ENCODE results near the gene OLFM4. TPM values are rescaled to one million over a fixed set of nuclear protein-coding genes. Genes with fewer than 3 reads are reported as not detected.

OLFM4 gene, protein sequence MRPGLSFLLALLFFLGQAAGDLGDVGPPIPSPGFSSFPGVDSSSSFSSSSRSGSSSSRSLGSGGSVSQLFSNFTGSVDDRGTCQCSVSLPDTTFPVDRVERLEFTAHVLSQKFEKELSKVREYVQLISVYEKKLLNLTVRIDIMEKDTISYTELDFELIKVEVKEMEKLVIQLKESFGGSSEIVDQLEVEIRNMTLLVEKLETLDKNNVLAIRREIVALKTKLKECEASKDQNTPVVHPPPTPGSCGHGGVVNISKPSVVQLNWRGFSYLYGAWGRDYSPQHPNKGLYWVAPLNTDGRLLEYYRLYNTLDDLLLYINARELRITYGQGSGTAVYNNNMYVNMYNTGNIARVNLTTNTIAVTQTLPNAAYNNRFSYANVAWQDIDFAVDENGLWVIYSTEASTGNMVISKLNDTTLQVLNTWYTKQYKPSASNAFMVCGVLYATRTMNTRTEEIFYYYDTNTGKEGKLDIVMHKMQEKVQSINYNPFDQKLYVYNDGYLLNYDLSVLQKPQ
- polyA plus RNA-seq (2014; cell fraction: cytosol; rRNA removed): not detected in 2 replicates
- not detected in 2 replicates for polyA plus RNA-seq (2014; cell fraction: nucleus; rRNA removed)

DNA sequence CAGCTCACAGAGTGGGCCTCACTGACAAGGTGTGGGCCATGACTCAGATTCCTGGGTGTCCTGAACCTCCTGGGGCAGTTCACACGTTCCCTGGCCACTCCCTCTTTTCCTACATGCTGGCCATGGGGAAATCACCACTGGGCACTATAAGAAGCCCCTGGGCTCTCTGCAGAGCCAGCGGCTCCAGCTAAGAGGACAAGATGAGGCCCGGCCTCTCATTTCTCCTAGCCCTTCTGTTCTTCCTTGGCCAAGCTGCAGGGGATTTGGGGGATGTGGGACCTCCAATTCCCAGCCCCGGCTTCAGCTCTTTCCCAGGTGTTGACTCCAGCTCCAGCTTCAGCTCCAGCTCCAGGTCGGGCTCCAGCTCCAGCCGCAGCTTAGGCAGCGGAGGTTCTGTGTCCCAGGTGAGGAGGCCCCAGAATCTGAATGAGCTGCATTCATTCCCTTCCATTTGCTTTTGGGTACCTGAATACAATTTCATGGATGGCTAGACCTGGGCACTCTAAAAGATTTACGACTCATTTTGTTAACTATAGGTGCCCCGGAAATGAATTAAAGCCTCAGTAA, at the start of gene OLFM4:
OLFM4 (plus strand) TSS at position 177 of the 567 bp plus-strand sequence; CDS start at position 201, 24 bp downstream.
- DNase-seq (ENCODE audit: low spot score): no peak

DNA sequence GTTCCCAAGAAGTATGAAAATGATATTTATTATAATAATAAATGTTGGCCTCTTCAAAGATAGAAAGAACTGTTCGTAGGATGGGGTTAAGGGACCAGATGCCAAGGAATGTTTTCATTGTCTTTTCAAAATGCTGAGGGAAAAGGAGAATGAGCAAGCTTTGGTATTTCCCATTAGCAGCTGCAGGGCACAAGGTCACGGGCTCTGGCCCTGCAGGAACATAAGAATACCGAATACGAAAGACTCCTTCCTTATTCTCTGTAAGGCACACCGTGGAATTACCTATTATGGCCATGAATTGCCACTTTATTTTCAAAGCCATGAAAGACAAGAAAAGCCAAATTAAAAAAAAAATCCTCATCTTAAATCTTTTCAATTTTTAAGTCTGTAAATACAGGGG, 49.6 kb upstream of the OLFM4 start:
- no peak for DNase-seq (ENCODE audit: low spot score)

DNA sequence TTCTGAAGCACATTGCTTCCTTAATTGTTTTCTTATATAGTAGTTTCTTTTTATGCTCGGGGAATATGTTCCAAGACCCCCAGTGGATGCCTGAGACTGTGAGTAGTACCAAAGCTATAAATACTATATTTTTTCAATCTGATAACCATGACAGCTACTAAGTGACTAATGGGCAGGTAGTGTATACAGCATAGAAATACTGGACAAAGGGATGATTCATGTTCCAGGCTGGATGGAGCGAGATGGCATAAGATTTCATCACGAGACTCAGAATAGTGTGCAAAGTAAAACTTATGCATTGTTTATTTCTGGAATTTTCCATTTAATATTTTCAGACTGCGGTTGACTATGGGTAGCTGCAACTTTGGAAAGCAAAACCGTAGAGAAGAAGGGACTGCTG, 47.9 kb upstream of the OLFM4 start:
- no peak for DNase-seq (ENCODE audit: low spot score)

DNA sequence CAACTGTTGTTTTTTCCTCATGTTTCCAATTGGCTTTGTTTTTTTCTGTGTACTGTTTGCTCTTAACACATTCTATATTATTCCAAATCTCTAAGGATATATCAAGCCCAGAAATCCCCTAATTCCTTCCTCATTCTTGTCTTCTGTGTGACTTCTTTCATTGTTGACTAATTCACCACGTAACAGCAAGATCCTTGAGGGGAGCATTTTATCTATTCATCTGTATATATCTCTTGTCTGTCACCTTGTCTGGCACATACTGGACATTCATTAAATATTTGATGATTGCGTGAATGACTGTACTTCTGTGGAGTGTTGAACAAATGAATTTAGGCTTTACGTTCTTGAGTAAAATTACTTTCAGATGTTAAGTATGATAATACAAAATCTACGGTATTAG, 44.8 kb upstream of the OLFM4 start:
- DNase-seq (ENCODE audit: low spot score): no peak

DNA sequence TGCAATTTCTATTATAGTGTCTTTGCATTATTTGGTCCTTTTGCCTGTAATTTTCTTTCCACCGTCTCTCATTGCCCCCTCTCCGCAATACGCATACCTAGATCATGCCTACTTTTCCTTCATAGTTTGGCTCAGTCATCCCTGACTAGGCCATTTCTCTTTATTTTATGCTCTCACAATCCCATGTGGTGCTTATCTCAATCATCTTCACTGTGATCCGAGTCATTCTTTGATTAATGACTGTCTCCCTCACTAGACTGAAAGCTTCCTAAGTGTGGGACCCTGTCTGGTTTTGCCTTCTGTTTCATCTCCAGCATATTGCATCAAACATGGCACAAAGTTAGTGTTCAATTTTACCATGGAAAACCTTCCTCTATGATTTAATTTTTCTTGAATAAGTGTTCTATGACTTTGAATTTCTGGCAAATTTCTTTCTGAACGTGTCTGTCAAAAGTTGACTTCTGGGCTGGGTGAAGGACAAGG, 43.7 kb upstream of the OLFM4 start:
- peak; percentile 29 for DNase-seq (ENCODE audit: low spot score)

DNA sequence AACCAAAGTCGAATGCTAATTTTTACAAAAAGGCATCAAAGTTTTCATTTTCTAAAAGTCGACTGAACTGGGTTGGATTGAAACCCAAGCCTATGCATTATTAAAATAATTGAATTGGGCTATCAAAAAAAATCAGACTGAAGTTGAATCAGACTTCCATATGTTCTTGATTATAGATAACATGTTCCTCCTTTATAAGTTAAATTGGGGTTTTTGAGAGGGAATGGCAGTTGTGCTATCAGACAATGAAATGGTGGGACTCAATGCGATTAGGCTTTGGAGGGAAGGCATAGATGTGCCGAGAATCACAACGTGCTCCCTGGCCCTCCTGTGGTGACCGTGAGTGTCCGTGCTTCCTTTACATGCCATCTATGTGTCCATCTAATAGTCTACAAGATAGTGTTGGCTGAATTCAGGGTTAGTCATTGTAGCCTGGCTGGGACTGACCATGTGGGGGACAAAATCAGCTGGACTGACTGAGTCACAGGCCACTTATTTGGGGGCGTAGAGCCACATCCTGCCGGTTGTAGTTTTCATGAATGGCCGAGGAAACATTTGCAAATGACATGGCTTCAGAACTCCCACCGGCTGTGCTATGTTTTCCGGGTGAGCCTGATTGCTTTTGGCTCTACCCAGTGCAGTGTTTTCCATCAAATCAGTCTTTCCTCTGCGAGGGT, 37.1 kb upstream of the OLFM4 start:
- DNase-seq (ENCODE audit: low spot score): no peak

DNA sequence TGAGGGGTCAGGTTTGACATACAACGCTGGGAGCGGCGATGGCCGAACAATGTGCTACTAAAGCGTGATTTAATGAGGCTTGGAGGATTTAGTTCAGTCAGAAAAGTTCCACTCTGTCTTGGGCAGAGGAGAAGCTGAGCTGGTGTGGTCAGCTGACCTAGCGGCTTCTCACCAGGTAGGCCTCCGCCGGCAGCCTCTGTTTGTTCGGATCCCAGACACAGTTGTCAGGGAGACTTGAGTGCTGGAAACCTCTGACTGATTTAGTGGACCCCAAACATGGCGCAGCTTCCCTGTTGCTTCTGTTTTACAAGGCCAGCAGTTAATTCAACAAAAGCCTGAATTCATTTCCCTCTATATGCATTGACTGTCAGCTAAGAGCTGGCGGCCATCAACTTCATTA, 36.5 kb upstream of the OLFM4 start:
- no peak for DNase-seq (ENCODE audit: low spot score)

DNA sequence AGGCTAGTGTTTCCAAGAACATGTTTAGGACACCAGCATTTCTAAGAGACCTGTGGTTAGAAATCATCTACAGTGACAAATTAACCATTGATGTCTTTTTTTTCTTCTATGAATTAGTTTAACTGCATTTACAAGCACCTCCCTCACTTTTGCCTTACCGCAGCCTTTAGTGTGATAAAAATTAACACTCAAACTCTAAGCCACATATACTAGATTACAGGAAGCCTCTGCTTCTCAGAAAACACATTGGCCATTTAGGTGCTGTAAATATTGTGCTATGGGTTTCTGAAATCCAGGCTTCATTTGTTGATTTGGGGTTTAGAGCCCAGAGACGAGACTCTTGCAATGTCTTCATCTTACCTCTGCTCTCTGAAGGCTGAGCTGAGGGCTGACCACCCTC, 34.6 kb upstream of the OLFM4 start:
- DNase-seq (ENCODE audit: low spot score): no peak

DNA sequence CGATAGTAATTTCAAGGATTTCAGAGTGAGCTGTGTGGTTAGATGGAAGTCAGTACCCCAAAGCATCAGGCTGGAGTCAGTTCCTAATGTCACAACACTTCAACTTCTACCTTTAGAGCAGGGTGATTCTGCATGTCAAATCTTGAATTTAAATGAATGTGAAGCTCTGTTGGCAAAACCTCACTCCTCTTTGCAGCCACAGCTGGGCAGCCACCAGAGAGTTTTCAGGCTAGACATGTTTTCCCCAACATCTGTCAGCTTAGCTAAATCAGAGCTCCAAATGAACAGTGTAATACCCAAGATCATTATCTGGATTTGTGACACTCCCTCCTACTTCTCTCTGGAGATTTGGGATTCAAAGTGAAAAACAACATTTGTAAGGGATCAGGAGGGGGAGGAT, 33.7 kb upstream of the OLFM4 start:
- DNase-seq (ENCODE audit: low spot score): no peak

DNA sequence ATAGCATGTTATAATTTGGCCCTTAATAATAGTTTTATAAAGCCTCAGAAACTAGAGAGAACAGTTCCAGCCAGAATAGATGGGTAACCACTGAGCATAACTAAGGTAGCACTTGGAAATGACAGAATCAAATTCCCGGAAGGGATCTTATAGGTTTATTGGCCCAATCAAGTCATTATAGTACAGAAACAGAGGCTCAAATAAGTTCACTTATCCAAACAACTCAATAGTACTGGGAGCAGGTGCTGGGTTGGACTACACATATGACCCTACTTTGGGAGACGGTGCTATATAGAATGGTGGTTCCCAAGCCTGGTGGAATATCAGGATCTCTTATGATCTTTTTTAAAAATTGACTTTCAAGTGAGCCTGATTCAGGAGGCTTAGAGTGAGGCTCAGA, 32.7 kb upstream of the OLFM4 start:
- no peak for DNase-seq (ENCODE audit: low spot score)

DNA sequence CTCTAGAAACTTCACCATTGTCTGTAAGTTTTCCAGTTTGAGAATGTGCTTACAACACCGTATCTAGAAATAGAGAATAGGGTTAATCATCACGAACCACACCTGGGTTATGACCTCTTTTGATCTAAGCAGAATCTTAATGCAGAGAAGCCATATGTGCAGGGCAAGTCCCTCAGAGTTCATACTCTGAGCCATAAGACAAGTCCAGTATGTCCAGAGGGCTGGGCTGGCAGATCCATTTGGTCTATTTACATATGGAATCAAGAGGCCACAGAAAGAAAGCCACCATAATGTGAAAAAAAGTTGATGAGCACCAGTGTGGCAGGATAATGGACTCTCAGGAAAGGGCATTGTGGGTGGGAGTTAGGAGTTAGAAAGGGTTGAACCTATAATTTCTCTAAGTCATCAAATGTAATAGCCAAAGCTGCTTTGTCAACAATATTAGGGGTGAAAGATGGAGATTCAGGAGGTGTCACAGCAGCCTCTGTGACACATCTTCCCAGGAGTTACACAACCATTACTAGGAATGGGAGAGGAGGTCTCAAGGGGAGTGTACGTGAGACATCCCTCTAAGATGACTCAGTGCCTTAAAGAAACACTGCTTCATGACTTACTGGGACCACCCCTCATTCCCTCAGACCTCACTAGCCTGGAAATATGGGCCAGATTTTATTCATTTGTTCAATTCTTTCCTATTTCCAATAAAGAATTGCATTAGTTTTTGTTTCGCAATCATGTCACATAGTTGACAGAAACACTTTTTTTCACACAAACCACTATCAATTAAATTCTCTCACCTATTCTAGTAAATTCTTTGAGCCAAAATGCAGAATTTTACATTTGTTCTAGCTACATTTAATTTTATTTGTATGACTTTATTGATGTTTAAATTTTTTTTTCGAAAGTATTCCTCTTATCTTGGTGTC, 30.4 kb upstream of the OLFM4 start:
- DNase-seq (ENCODE audit: low spot score): no peak

DNA sequence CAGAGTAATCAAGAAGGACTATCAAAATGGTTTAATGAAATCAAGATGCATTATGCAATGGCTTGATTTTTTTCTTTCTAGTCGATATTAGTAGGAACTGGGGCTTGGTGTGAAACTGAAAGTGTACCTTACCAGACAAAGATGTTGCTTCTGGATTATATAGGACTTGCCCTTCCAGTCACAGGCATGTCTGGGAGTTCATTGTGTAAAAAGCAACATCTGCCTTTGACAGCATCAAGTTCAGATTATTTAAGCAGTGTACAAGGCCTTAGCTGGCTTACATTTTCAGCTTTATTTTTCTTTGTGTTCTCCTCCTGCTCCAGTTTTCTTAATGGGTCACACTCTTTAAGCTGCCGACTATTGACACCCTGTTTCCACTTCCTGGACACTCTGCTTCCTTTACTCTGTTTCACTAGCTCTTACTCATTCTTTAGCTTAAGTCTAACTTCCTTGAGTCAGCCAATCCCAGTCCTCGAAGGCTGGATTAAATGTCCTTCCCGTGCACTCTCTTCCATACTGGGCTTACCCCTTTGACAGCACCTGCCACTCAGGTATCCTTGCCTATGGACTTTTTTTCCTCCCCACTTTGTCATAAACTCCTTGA, 29.4 kb upstream of the OLFM4 start:
- no peak for DNase-seq (ENCODE audit: low spot score)

DNA sequence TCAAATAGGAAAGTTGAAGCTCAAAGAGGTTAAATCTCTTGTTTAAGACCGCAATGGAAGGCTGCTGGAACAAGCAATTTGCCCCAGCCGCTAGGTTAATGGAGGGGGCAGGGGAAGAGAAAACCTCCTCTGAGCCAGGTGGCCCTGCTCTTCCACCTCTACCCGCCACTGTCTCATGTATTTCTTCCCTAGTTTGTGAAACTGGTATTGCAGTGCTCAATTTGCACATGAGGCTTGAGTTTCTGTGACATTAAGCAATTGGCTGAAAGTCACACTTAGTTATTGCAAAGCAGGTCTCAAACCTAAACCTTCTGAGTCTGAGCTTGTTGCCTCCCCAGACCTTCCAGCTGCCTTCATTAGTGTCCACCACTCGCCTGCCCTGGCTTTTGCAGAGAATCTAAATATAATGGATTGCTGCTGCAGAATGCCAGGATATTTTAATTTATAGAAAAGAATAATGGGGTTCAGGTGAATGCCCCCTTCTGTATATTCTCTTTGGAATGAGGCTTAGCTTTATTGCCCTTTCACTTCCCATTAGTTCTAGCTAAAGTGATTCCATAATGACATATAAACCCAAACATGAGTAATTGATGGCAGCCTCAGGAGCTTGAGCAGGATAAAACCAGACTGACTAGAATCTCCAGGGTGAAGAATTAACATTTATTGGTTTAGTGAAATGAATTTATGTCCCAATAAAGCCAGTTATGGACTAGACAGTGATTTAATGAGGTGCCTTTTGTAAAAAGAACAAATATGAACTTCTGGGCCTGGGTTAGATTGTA, 27.0 kb upstream of the OLFM4 start:
- no peak for DNase-seq (ENCODE audit: low spot score)

DNA sequence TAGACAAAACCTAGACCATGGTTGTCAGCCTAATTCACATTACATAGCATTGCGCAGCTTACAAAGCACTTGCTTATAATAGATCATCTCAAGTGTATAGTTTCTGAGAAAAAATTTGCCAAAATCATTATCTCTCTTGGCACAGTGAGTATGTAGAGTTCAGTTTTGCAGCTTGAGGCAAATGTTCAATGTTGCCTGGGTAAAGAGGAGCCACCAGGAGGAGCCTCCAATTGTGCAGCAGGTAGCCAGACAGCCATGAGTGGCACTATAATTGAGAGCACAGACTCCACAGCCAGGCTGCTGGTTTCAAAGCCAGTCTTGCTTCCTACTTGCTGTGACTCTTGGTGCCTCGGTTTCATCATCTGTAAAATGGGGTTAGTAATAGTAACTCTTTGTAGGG, 24.0 kb upstream of the OLFM4 start:
- no peak for DNase-seq (ENCODE audit: low spot score)

DNA sequence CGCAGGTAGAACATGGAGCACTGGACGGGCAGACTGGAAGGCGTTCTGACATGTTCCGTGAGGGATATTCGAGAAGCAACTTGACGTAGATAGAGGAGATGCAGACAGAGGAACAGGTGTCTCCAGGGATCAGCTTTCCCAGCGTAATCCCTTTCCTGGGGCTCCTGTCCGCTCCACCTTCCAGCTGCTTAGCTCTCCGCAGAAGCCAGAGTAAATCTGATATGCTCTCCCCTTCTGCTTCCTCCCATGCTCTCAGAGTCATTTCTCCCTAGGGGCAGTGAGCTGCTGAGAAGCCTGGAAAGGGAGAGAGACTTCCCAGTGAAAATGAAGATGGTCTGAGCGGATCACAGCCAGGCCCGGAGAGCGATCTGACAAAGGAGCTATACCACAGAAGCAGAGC, 23.0 kb upstream of the OLFM4 start:
- DNase-seq (ENCODE audit: low spot score): peak; percentile 8

DNA sequence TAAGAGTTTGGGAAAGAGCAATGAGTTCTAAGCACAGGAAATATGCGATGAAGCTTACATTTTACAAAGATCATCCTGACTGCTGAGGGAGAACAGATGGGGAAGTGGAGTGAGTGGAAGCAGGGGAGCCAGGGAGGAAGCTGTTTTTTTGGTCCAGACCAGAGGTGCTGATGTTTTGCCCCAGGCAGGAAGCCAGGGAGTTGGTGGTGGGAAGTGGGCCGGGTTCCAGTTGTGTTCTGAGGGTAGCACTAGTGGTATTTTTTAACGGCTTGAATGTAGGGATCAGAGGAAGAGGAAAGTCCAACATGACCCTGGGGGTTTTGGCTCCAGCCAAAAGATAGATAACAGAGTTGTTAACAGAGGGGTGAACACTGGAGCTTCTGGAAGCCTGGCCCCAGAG, 20.7 kb upstream of the OLFM4 start:
- DNase-seq (ENCODE audit: low spot score): no peak

DNA sequence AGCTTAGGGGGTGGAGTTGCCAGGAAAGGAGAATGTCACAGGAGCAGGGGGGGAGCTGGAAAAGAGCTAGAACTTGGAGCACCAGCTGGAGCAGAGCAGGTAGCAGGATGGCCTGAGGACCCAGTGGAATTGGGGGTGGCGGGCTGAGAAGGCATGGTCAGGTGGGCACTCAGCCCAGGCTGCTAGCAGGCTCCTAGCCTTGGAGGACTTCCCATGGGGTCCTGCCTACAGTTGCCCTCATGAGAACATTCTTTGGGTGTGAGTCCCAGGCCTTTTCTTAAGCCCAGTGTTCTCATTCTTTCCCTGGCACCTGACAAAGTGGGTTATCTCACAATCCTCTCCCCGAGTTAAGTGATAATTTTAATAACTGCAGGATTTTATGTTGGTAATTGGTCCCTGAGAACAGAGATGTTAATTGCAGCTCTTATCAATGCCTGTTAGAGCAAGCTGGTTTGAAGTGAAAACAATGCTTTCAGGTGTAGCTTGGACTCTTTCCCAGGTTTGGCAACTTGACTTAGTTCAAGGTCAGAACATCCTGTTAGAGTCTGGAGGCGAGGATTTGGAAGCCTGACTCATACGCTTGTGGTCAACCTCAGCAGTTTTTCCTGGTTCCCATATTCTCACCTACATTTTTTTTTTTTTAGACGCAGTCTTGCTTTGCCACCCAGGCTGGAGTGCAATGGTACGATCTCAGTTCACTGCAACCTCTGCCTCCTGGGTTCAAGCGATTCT, 18.1 kb upstream of the OLFM4 start:
- no peak for DNase-seq (ENCODE audit: low spot score)

DNA sequence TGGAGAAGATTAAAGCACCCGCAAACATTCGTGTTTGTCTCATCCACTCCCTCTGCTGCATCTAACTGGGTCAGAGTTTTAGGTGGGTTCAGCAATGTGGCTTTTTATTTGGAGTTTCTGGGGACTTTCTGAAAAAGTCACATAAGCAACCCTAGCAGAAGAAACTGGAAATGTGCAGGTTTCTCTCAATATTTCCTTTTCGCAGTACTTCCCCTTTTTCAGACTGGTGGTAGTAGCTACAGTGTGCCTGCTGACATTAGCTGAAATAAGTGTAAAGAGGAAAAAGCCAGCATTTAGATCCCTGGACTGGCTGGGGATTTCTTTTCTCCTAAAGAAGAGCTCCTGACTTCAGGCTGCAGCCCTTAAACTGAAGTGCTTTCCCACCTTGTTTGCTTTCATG, 15.9 kb upstream of the OLFM4 start:
- no peak for DNase-seq (ENCODE audit: low spot score)

DNA sequence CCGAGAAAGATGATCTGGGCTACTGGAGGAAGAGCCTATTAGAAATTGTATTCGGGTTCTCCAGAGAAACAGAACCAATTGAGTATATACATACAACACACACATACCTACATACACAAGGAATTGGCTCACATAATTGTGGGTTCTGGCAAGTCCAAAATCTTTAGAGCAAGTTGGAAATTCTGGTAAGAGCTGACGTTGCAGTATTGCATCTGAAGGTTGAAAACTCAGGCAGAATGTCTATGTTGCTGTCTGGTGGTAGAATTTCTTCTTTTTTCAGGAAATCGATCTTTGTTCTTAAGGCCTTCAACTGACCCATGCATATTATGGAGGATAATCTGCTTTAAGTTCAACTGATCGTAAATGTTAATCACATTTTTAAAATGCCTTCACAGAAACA, 15.5 kb upstream of the OLFM4 start:
- no peak for DNase-seq (ENCODE audit: low spot score)

All from SK-N-DZ (cell line).